PFSK-1 (cell line): Measurements from ENCODE around the gene CFAP65.

Experiments used
- FOXP2 ChIP-seq: optimal IDR thresholded peaks from 2 replicates; pipeline ENCODE3; 2011; ENCODE audit warnings: borderline replicate concordance, control low read depth, inconsistent platforms; ENCODE audit not compliant: insufficient read depth; ENCODE audit errors: extremely low read length, extremely low read depth
- POLR2AphosphoS5 ChIP-seq: IDR thresholded peaks from 2 replicates; pipeline ENCODE4 v1.6.1; 2012; ENCODE audit warnings: low read depth, mild to moderate bottlenecking, control low read depth, low read length, moderate library complexity
- REST ChIP-seq, 2 experiments: IDR thresholded peaks; 2 replicates each; pipeline versions ENCODE4 v1.6.1 to v1.8.0; 2011 to 2012; ENCODE audit warnings: low read depth in 2 of 2, low read length in 2 of 2, control low read depth in 1 of 2, inconsistent platforms in 1 of 2, mild to moderate bottlenecking in 1 of 2, moderate library complexity in 1 of 2; ENCODE audit not compliant: insufficient read depth in 1 of 2
- SIN3A ChIP-seq: IDR thresholded peaks from 2 replicates; pipeline ENCODE4 v1.6.1; 2012; ENCODE audit warnings: mild to moderate bottlenecking, low read length, moderate library complexity, borderline replicate concordance; ENCODE audit not compliant: insufficient read depth
- TAF1 ChIP-seq: IDR thresholded peaks from 2 replicates; pipeline ENCODE4 v1.6.1; 2012; ENCODE audit warnings: low read length, control low read depth, borderline replicate concordance; ENCODE audit not compliant: insufficient read depth

CFAP65 gene

GRCh38 chr2:218964041-218964771 lies 77.1 kb downstream of the CFAP65 start:
- TF ChIP-seq TAF1 (0 out of 2 replicates have a peak, but pooled peaks have one; percentile 17), REST (IDR thresholded peaks at IDR 0.05; ENCODE audit: insufficient read depth in 1 of 2, low read depth in 2 of 2, low read length in 2 of 2) (peak; percentile 49 to 56; a peak in 2 of 4 replicates), FOXP2 (no peak), POLR2AphosphoS5 (0 out of 2 replicates have a peak, but pooled peaks have one; percentile 17)

- TF ChIP-seq POLR2AphosphoS5 = no peak
- no peak for TF ChIP-seq SIN3A
- no peak for TF ChIP-seq FOXP2
- TF ChIP-seq TAF1 = no peak
- TF ChIP-seq REST (IDR thresholded peaks at IDR 0.05; ENCODE audit: insufficient read depth in 1 of 2, low read depth in 2 of 2, low read length in 2 of 2) = no peak
These were observed 77.7 kb downstream of the CFAP65 start for GRCh38 chr2:218963601-218964000.

- TF ChIP-seq SIN3A (peak; percentile 98), FOXP2 (no peak), POLR2AphosphoS5 (no peak), REST (IDR thresholded peaks at IDR 0.05; ENCODE audit: insufficient read depth in 1 of 2, low read depth in 2 of 2, low read length in 2 of 2) (peak; percentile 98 to 99), TAF1 (no peak)
These were observed 78.3 kb downstream of the CFAP65 start for GRCh38 chr2:218962859-218963492.

GRCh38 chr2:218961651-218962570 lies 79.4 kb downstream of the CFAP65 start:
- TF ChIP-seq REST (IDR thresholded peaks at IDR 0.05; ENCODE audit: insufficient read depth in 1 of 2, low read depth in 2 of 2, low read length in 2 of 2) (peak; percentile 87 to 91), POLR2AphosphoS5 (no peak), SIN3A (no peak), TAF1 (no peak), FOXP2 (no peak)
